Measurements from ENCODE around the gene TRUB2. TPM values are rescaled to one million over a fixed set of nuclear protein-coding genes. Genes with fewer than 3 reads are reported as not detected.

The TRUB2 gene
- total and polyA plus RNA-seq, 2 donors (not counting 3 experiments of a cell fraction or from before 2014, with no cell fraction given): 21.1 to 39.3 TPM

DNA sequence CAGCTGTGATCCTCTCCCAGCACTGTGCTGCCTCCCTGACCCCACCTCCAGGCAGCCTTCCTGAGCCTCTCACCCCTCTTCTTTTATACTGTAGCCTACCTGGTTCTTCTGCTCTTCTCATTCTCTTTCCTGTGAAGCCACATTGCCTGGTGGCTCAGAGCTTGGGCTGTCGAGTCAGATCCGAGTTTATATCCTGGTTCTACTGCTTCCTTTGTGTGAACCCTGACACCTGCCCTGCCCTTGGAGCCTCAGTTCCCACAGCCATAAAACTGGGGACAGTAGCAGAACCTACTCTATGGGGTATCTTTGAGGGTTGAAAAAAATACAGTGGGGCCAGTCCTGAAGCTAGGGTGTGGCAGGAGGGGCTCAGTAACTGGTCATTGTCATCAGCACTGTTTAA lies 26.9 kb upstream of the TRUB2 start:
- Histone ChIP-seq H4K20me1 (replicated peaks; ENCODE audit: control insufficient read depth, extremely low read depth, insufficient read depth, low read length) (no peaks in the 10 kb centered on the region), H2AFZ (ENCODE audit: low read depth, low read length) (no peak overlapping the region), H3K4me2 (ENCODE audit: insufficient read depth, low read length) (no peak overlapping the region), H3K4me1 (ENCODE audit: control insufficient read depth, extremely low read depth, insufficient read depth, low read length) (no peaks in the 10 kb centered on the region), H3K79me2 (ENCODE audit: control insufficient read depth, insufficient read depth, low read length) (no peaks in the 10 kb centered on the region), H3K9me1 (replicated peaks; ENCODE audit: control insufficient read depth, extremely low read depth, insufficient read depth, low read length) (no peaks in the 10 kb centered on the region), H3K9me3 (replicated peaks; ENCODE audit: control insufficient read depth, insufficient read depth, low read length) (no peaks in the 10 kb centered on the region), H3K27ac (ENCODE audit: insufficient read depth, low read depth, low read length) (no peak overlapping the region), H3K36me3 (ENCODE audit: control insufficient read depth in 2 of 2, extremely low read depth in 1 of 2, insufficient read depth in 2 of 2, low read length in 2 of 2) (peaks cover 8 to 45% of the 10 kb centered on the region in 2 experiments), H3K27me3 (ENCODE audit: control insufficient read depth in 2 of 2, insufficient read depth in 2 of 2, low read length in 2 of 2) (no peaks in the 10 kb centered on the region), H3K4me3 (replicated peaks in 1 of 3; ENCODE audit: insufficient read depth in 1 of 3, low read depth in 1 of 3, low read length in 3 of 3) (no peak overlapping the region), H3K9ac (replicated peaks; ENCODE audit: extremely low read depth, insufficient read depth, low read length) (no peak overlapping the region)
- dilution Hi-C loops (cut with MboI; ENCODE audit: extremely low pct_ligation_motif_present, low sequenced_read_pairs) (no loop called here), intact Hi-C loops (cut with micrococcal nuclease) (no loop called here)
- FAIRE-seq: no peak
- POLR2A ChIA-PET: no interaction called here
- CTCF ChIA-PET: interaction anchor here (0.9 to 1.2 kb wide), 2 partner anchors 8 to 13 kb away, joined by 4 read pairs; no protein-coding TSS in a partner anchor
- BruUV-seq (replicated peaks): no TSS peak
- DNase-seq (ENCODE audit: low read depth, low spot score): no peak
- no peak for TF ChIP-seq FOS (IDR thresholded peaks at IDR 0.05; ENCODE audit: borderline replicate concordance, insufficient read depth, low read length)
- TF ChIP-seq, protein P1, sequence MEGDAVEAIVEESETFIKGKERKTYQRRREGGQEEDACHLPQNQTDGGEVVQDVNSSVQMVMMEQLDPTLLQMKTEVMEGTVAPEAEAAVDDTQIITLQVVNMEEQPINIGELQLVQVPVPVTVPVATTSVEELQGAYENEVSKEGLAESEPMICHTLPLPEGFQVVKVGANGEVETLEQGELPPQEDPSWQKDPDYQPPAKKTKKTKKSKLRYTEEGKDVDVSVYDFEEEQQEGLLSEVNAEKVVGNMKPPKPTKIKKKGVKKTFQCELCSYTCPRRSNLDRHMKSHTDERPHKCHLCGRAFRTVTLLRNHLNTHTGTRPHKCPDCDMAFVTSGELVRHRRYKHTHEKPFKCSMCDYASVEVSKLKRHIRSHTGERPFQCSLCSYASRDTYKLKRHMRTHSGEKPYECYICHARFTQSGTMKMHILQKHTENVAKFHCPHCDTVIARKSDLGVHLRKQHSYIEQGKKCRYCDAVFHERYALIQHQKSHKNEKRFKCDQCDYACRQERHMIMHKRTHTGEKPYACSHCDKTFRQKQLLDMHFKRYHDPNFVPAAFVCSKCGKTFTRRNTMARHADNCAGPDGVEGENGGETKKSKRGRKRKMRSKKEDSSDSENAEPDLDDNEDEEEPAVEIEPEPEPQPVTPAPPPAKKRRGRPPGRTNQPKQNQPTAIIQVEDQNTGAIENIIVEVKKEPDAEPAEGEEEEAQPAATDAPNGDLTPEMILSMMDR (IDR thresholded peaks at IDR 0.05; ENCODE audit: extremely low read depth in 1 of 2, insufficient read depth in 1 of 2, low read depth in 1 of 2, low read length in 2 of 2): no peak
- no peak for TF ChIP-seq GATA2 (IDR thresholded peaks at IDR 0.05; ENCODE audit: insufficient read depth, insufficient read length, low read depth, low read length)
- no peak for TF ChIP-seq JUN (IDR thresholded peaks at IDR 0.05; ENCODE audit: borderline replicate concordance, insufficient read depth, insufficient read length, low read depth)
- TF ChIP-seq POLR2A (IDR thresholded peaks at IDR 0.05; ENCODE audit: low read depth, low read length): no peak
- TF ChIP-seq POLR2AphosphoS5 (IDR thresholded peaks at IDR 0.05; ENCODE audit: insufficient read depth, low read depth, low read length): no peak
- TF ChIP-seq, protein P2, sequence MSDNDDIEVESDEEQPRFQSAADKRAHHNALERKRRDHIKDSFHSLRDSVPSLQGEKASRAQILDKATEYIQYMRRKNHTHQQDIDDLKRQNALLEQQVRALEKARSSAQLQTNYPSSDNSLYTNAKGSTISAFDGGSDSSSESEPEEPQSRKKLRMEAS (IDR thresholded peaks at IDR 0.05; ENCODE audit: insufficient read depth, insufficient read length): no peak
- TF ChIP-seq MYC (IDR thresholded peaks at IDR 0.05; ENCODE audit: low read depth, low read length): no peak
- TF ChIP-seq EZH2 (IDR thresholded peaks at IDR 0.05; ENCODE audit: borderline replicate concordance, low read depth, low read length, severe bottlenecking): no peak

Data from endothelial cell of umbilical vein (primary cell).